NB4 (cell line): ENCODE data around the gene LRRTM2.

Experiments
- DNase-seq: peaks from one replicate; pipeline ENCODE4 v3.0.0; 2010; ENCODE audit warnings: low read depth
- H3K4me3 ChIP-seq: one replicate; pipeline ENCODE4 v1.5.1; 2011; ENCODE audit warnings: mild to moderate bottlenecking, low read depth, low read length, moderate library complexity
- CTCF ChIP-seq: IDR thresholded peaks from one replicate; pipeline ENCODE4 v1.5.1; 2012; ENCODE audit warnings: low read depth, low read length
- MYC ChIP-seq: IDR thresholded peaks from 2 replicates; pipeline ENCODE4 v1.6.1; 2011; ENCODE audit warnings: low read depth, low read length
- POLR2A ChIP-seq: IDR thresholded peaks from 2 replicates; pipeline ENCODE4 v1.6.1; 2011; ENCODE audit warnings: mild to moderate bottlenecking; ENCODE audit not compliant: insufficient read length; ENCODE audit errors: extremely low read depth
- TF ChIP-seq, protein P1 (sequence below): IDR thresholded peaks from 2 replicates; pipeline ENCODE4 v1.6.1; 2011; ENCODE audit warnings: low read depth, low read length

Gene LRRTM2

DNA sequence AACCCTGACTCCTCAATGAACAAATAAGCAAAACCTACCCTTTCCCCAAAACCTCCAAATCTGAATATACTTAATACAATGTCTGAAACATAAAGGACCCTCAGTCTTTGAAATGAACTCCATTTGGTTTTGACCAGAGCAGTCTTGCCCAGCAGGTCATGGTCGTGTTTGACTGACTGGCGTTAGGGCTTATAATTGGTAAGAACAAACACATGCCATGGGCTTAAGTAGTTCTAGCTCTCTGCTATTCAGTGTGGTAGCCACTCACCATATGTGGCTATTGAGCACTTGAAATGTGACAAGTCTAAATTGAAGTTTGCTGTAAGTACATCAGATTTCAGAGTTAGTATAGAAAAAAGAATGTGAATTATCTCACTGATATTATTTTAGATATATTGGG lies 42.1 kb downstream of the LRRTM2 start:
- H3K4me3 ChIP-seq: no peak overlapping the region
- TF ChIP-seq MYC (no peak), POLR2A (no peak), CTCF (no peak)
- TF ChIP-seq, protein P1, sequence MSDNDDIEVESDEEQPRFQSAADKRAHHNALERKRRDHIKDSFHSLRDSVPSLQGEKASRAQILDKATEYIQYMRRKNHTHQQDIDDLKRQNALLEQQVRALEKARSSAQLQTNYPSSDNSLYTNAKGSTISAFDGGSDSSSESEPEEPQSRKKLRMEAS: no peak
- DNase-seq: no peak

- TF ChIP-seq POLR2A (no peak), MYC (no peak), CTCF (no peak)
- TF ChIP-seq, protein P1: no peak
- peak; percentile 35 for DNase-seq
- no peak overlapping the region for H3K4me3 ChIP-seq
Observed at GRCh38 chr5:138832218-138832617, 42.9 kb downstream of the LRRTM2 start.

DNA sequence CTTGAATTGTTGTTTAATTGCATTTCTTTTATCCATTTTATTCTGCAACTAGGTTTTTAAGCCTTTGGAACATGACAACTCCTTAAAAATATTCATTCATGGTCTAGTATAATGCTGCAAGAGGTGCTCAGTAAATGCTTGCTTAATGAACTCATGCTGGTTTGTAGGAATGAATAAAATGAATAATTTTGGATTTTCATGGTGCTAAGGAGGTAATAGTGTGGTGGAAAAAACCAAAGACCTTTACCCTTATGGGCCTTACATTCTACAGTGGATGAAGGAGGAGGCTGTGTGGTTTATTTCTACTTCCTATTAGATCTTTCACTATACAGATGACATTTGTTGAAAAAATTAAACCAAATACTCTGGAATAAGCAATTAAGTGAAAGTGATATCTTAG lies 43.4 kb downstream of the LRRTM2 start:
- no peak overlapping the region for H3K4me3 ChIP-seq
- no peak for TF ChIP-seq CTCF
- TF ChIP-seq MYC: no peak
- no peak for TF ChIP-seq POLR2A
- TF ChIP-seq, protein P1: no peak
- no peak for DNase-seq

DNA sequence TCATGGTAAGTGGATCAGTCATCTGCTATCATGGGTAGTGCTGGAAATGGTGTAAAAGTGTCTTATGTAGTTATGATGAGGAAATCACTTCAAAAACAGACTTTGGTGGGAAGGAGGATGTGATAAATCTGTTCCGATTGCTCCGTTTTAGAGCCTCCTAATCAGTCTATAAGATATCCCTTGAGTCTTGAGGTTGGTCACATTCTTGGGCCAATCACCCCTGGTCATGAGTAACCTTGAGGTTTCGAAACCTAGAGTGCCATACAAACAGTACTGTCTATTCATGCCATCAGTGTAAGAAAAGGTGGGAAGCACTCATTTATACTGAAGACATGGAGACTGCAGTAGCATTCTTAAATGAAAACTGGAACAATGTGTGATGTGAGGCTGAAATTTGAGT lies 45.8 kb downstream of the LRRTM2 start:
- no peak overlapping the region for H3K4me3 ChIP-seq
- DNase-seq: peak; percentile 23
- TF ChIP-seq, protein P1: no peak
- TF ChIP-seq CTCF (no peak), POLR2A (no peak), MYC (no peak)

DNA sequence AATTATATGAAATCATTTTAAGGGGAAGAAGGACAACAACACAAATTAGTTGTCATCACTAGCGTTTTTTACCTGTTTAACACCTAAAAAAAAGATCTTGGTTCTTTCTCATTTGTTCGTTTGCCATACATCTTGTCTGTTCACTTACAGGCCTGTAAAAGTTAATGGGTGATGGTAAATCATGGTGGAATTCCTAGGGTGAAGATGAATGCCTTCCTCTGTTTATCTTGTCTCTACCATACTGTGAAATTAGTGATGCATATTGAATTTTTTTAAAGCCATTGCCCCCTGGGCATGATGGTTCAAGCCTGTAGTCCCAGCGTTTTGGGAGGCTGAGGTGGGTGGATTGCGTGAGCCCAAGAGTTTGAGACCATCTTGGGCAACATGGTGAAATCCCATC lies 46.6 kb downstream of the LRRTM2 start:
- no peak overlapping the region for H3K4me3 ChIP-seq
- no peak for DNase-seq
- TF ChIP-seq POLR2A (no peak), CTCF (no peak), MYC (no peak)
- TF ChIP-seq, protein P1: no peak
